Activated naive CD4-positive, alpha-beta T cell treated with anti-CD3 and anti-CD28 coated beads, Interleukin-2, amount 50 U/mL, for 16 hours (primary cell): Measurements from ENCODE around the gene ACOT7.

Source experiments
- DNase-seq: peaks from one replicate; pipeline ENCODE4 v3.0.0-alpha.2; 2020

ACOT7 gene

DNA sequence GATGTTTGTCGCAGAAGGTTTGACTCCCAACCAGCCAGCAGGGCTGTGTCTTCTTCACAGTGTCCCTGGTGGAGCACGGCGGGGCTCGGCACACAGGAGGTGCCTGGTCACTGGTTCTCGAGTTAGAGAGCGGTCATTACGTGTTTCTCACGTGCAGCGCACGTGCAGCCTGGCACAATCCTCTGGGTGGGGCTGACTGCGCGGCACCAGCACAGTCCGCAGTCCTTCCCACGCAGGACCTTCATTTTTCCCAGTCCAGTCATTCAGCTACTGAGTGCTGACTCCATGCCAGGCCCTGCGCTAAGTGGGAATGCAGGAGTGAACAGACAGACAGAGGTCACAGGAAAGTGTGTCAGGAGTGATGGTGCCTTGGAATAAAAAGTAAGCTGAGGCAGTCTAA lies 86.5 kb downstream of the ACOT7 start:
- no peak for DNase-seq

DNA sequence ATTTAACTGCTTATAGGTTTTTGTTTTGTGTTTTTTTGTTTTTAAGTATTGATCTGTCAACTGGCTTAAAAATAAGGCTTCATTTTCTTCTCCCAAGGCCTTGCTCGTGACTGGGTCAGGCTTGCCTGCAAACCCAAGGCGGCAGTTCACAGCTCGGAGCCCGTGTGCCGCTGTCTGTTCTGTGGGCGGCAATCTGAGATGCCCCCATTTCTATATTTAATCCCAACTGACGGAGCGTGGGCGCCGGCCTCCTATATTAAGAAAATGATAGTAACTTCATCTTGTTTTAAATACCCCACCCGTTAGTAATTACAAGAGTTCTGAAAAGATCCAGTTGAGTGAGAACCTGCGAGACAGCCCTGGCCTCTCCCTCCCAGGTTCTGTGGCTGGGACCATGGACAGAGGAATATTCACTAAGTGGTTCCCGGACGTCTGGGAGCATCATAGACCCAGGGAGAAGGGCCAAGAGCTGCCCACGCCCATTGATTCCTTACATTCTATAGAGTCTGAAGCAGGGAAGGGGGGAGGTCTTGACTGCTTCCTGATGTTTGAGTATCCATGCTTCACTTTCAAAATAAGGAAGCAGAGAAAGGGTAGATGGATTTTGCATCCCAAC lies 90.1 kb downstream of the ACOT7 start:
- no peak for DNase-seq

DNA sequence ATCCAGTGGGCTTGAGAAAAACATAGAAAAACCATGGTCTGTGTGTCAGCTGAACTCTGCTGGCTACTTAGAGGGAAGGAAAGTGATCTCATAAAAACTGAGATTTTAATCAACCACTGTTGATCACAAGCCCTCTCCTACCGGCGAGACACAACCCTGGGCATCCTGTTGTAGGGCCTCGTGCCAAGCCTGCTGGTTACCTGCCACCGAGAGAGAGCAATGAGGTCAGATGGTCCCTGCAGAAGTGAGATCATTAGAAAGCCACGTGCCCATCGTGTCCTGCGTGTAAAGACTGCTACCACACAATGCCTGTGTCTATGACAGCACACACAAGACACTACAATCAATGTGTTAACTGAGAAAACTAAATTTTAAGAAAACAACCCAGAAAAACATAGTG lies 91.0 kb downstream of the ACOT7 start:
- no peak for DNase-seq

GRCh38 chr1:6301526-6301925 lies 92.0 kb downstream of the ACOT7 start:
- DNase-seq, result no peak

GRCh38 chr1:6300342-6301048 lies 93.1 kb downstream of the ACOT7 start:
- no peak for DNase-seq

DNA sequence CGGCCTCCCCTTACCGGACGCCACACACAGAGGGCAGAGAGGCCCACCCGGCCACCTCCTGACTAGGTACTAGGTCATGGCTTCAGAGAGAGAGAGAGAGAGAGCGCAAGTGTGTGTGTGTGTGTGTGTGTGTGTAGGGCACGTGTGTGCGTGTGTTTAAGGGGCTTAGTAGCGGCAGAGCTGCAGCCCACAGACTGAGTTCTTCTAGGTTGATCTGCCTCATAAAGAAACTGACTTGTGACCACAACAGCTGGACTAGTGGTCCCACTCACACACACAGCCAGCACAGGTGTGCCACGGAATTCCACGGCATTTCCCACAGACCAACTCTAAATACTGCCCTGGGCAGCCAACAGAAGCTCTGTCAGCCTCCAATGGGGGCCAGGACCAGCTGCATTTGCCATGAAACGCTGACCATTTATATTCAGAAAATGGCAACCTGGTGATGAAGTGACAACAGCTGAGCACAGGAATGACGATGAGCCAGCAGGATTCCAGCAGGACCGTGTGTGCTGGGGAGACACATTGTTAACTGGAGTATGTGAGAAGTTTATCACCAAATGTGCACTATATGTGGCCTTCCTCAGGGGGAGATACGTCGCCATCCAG lies 93.9 kb downstream of the ACOT7 start:
- DNase-seq, result no peak

- DNase-seq, result no peak
Observed at GRCh38 chr1:6298940-6299465, 94.6 kb downstream of the ACOT7 start.

- DNase-seq, result no peak
Observed at GRCh38 chr1:6298530-6298929, 95.0 kb downstream of the ACOT7 start.

GRCh38 chr1:6295910-6296309 lies 97.7 kb downstream of the ACOT7 start:
- no peak for DNase-seq

DNA sequence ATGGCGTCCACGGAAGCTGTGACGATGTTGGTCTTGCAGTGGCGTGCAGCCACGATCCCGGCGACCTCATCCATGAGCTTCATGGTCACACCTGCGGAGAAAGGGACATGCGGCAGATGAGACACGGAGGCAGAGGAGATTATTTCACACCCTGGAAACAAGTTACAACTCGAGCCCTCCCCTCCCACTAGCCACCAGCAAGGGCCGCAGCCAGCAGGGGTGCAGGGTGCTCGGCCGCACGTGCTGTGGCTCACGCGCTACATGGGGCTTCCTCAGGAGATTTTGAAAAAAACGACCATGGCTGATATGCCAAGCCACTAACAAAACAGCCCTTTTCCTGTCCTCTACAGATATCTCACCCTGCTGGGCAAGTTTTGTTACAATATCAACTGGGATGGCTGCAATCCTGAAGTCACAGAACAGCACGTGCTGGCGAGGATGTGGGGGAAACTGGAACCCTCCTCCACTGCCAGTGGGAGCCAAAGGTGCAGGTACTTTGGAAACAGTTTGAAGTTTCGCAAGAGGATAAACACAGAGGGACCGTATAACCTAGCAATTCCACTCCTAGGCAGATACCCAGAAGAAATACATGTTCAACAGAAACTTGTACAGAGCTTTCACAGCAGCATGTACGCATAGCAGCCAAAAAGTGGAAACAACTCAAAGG lies 98.5 kb downstream of the ACOT7 start:
- DNase-seq, result no peak

- no peak for DNase-seq
Observed at GRCh38 chr1:6294080-6294889, 99.3 kb downstream of the ACOT7 start.

GRCh38 chr1:6292102-6292501 lies 101.5 kb downstream of the ACOT7 start:
- no peak for DNase-seq

DNA sequence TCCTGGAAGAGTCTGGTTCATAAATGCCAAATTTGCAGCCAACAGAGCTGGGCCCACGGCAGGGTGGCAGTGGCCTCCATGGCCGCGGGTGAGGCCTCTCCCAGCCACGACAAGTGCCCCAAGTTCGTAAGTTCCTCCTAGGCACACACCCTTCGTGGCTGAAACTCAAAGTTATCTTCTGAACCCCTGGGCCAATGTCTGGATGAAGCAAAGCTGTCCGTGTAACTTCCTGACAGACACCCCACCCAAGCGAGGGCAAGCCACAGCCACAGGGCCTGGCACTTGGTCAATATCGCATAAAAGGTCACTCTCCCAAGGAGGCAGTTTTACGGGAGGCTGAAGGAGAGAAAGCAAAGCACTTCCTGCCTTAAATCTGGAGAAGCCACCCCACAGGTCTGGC lies 104.9 kb downstream of the ACOT7 start:
- DNase-seq, result no peak

DNA sequence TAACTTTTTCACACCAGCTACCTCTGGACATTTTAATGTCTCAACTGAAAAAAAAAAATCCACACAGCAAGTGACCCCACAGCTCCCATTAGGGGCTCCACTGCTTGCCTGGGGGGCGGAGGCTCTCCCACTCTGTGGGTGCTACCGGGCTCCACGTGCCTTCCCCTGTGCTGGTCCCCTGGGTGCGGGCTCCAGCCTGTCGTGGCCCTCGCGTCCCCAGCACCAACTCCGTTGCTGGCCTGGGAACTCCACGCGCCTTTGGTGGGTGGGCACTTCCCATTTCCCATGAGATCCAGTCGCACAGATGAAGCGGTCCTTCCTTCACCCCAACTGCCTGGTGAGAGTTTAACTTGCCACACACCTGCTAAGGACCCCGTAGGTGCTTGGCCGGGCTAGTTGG lies 105.5 kb downstream of the ACOT7 start:
- DNase-seq, result no peak

DNA sequence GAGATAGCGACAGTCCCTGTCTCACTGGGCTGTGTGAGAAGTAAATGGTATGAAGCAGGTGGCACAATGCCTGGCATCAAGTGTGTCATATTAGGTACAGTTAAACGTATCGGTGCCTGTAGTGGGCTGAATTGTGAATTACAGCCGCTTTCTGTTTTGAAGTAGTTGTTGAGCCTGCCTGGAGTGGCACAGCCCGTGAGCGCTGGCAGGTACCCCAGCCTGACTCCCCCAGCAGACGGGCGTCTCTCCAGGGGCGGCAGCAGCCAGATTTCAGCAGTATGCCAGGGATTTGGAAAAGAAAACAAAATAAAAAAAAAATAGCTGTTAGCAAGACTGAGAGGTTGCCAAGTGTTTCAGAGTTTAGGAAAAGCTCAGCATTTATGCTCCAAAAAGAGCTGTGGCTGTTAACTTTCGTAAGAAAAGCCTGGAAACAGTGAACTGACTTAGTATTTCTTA lies 106.1 kb downstream of the ACOT7 start:
- no peak for DNase-seq

GRCh38 chr1:6287029-6287428 lies 106.5 kb downstream of the ACOT7 start:
- DNase-seq, result no peak

DNA sequence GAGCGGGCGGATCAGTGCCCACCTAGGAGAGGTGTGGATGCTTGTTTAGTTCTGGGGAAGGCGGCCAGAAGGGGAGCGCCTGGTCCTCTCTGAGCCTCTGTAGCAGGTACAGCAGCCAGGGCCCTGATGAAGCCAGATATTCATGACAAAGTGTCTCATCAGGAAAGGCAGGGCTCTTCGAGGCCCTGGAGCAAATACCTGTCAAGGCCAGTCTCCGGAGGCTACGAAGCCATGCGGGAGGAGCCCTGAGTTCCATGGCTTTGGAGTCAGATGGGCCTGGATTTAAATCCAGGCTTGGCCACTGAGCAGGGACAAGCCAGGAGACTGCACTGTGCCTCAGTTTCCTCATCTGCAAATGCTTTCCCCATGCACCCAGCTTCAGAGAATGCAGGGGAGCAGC lies 107.3 kb downstream of the ACOT7 start:
- DNase-seq, result no peak

DNA sequence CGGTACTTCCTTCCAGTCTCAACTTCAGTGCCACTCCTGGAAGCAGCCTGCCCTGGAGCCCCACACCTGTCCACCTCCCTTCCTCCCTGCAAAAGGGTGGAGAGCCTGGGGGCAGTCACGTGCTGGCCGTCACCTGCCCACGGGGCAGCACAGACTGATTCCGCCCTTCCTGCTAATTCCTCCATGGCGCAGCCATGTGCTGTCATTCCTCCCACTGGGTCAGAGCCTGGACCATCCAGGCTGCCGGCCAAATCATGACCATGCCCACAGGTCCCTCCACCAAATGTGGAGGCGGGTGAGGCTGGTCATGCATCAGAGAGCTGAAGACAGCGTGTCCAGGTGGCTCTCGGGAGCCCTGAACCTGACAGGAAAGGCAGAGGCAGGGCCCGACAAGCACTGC lies 108.2 kb downstream of the ACOT7 start:
- no peak for DNase-seq

GRCh38 chr1:6282577-6283270 lies 110.8 kb downstream of the ACOT7 start:
- no peak for DNase-seq

GRCh38 chr1:6281511-6282402 lies 111.8 kb downstream of the ACOT7 start:
- no peak for DNase-seq
